Muscle layer of colon (tissue), 2 donors: ENCODE data around the gene STKLD1.
"Not testable (repeated sequence)": the region's sequence is repeated elsewhere in the genome, so short reads cannot be mapped to it uniquely, and the experiment has no call there.

Source experiments
- H3K27ac ChIP-seq: one replicate; pipeline ENCODE4 v1.7.0; 2013; ENCODE audit warnings: low read depth, mild to moderate bottlenecking, low read length, moderate library complexity
- H3K27me3 ChIP-seq, 2 donors: one replicate each; pipeline ENCODE4 v1.7.0; 2013; ENCODE audit warnings: low read length in 2 of 2, mild to moderate bottlenecking in 2 of 2; ENCODE audit not compliant: insufficient read depth in 2 of 2, control insufficient read depth in 1 of 2
- H3K36me3 ChIP-seq: one replicate; pipeline ENCODE4 v1.7.0; 2013; ENCODE audit warnings: mild to moderate bottlenecking, low read length; ENCODE audit not compliant: insufficient read depth
- H3K4me1 ChIP-seq: one replicate; pipeline ENCODE4 v1.7.0; 2013; ENCODE audit warnings: mild to moderate bottlenecking, low read length; ENCODE audit not compliant: insufficient read depth
- H3K4me3 ChIP-seq, 2 donors: one replicate each; pipeline ENCODE4 v1.7.0; 2013; ENCODE audit warnings: low read length in 2 of 2, low read depth in 1 of 2, mild to moderate bottlenecking in 1 of 2, moderate library complexity in 1 of 2
- H3K9ac ChIP-seq: one replicate; pipeline ENCODE4 v1.7.0; 2013; ENCODE audit warnings: low read length
- H3K9me3 ChIP-seq: one replicate; pipeline ENCODE4 v1.7.0; 2013; ENCODE audit warnings: mild to moderate bottlenecking, low read length
- donor health status: abdominal sarcoma.
- donor health status: Adenocarcinoma of cecum.

The STKLD1 gene

DNA sequence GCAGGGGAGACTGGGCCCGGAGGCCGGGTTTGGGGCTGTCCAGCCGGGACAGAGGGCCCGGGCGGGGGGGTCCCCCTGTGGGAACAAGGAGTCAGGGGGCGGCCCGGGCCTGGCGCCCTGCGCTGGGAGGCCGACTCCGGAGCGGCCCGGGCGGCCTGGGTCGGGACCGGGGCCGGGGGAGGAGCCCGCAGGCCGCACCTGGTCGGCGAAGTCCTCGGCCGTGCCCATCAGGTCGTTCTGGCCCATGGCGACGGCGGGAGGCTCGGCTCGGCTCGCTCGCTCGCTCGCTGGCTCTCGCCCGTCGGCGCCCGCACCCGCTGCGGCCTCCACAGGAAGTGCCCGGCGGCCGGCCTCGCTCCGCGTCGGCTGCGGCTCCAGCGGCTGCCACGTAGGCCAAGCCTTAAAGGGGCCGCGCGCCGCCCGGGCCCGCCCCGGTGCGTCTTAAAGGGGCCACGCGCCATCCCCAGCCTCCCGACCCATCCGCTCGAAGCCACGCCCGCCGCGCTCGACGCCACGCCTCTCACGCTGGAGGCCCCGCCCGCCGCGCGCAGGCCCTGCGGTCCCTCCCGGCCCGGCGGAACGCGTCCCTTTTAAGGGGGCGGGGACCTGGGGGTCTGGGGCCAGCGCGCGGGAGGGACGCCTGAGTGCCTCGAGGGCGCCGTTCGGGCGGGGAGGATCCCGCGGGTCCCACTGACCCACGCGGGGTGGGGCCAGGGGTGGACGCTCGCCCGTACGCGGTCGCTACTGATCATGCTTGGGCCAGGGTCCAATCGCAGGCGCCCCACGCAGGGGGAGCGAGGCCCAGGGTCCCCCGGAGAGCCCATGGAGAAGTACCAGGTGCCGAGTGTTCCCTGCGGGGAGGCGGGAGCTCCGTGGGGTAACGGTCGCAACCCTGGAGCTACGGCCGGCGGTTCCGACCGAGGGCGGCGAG, at the start of gene STKLD1, which contains the start of gene SURF4:
STKLD1 (plus strand) TSS at position 643 of the 931 bp plus-strand sequence; CDS start at position 751, 108 bp downstream.
SURF4 (minus strand) TSS at position 337 of the 931 bp plus-strand sequence; CDS start at position 246, 91 bp downstream.
- H3K9me3 ChIP-seq = no peaks in the 10 kb centered on the region
- H3K4me1 ChIP-seq = peaks cover 31% of the 10 kb centered on the region

DNA sequence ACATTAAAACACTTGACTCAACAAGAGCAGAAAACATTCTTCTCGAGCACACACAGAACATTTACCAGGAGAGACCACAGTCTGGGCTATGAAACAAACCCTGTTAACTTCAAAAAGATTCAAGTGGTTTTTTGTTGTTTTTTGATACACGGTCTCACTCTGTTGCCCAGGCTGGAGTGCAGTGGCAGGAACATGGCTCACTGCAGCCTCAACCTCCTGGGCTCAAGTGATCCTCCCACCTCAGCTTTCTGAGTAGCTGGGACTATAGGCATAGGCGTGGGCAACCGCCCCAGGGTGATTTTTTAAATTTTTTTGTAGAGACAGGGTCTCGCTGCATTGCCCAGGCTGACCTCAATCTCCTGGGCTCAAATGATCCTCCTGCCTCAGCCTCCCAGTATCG, 49.1 kb upstream of the STKLD1 start:
- not testable (repeated sequence) for H3K4me1 ChIP-seq, H3K27me3 ChIP-seq, H3K4me3 ChIP-seq, H3K9me3 ChIP-seq, H3K9ac ChIP-seq, H3K27ac ChIP-seq
- peaks cover 20% of the 10 kb centered on the region for H3K36me3 ChIP-seq

More for the DNA sequence above, at the start of gene STKLD1, which contains the start of gene SURF4:
- peaks cover 8% of the 10 kb centered on the region for H3K36me3 ChIP-seq
- peak within 1 kb of the TSS; percentile 86 to 87 for H3K4me3 ChIP-seq
- H3K27me3 ChIP-seq = no peaks in the 10 kb centered on the region
- H3K27ac ChIP-seq = peak within 1 kb of the TSS; percentile 86
- peak within 1 kb of the TSS; percentile 97 for H3K9ac ChIP-seq

DNA sequence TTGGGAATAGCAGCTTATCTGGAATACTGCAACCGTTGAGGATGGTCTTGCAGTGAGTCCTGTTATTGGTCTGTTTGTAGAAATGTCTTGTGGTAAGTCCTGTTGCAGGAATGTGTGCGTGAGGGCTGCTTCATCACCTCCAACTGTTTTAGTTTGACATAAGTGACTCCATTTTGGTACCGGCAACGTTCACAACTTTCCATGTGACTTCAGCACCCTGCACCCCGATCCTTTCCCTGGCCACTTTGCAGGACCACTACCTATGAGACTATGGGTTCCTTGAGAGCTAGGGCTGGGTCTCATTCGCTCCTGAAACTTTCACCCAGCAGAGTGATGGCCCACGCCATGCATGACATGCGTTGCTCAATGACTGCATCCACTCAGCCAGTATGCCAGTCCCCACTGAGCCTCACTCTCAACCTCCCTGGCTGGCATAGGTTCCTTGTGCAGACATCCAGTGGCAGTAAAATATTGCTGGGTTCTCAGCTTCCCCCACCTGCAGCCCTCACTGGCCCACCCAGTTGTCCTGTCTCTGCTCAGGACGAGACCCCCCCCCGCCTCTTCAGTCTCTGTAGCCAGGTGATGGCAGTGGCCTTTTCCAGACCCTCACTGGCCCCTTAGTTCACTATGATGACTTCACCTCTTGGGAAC, 48.2 kb upstream of the STKLD1 start:
- no peaks in the 10 kb centered on the region for H3K4me1 ChIP-seq
- no peaks in the 10 kb centered on the region for H3K27me3 ChIP-seq
- H3K4me3 ChIP-seq = no peak overlapping the region
- no peaks in the 10 kb centered on the region for H3K9me3 ChIP-seq
- H3K27ac ChIP-seq = no peak overlapping the region
- peaks cover 30% of the 10 kb centered on the region for H3K36me3 ChIP-seq
- H3K9ac ChIP-seq = no peak overlapping the region

DNA sequence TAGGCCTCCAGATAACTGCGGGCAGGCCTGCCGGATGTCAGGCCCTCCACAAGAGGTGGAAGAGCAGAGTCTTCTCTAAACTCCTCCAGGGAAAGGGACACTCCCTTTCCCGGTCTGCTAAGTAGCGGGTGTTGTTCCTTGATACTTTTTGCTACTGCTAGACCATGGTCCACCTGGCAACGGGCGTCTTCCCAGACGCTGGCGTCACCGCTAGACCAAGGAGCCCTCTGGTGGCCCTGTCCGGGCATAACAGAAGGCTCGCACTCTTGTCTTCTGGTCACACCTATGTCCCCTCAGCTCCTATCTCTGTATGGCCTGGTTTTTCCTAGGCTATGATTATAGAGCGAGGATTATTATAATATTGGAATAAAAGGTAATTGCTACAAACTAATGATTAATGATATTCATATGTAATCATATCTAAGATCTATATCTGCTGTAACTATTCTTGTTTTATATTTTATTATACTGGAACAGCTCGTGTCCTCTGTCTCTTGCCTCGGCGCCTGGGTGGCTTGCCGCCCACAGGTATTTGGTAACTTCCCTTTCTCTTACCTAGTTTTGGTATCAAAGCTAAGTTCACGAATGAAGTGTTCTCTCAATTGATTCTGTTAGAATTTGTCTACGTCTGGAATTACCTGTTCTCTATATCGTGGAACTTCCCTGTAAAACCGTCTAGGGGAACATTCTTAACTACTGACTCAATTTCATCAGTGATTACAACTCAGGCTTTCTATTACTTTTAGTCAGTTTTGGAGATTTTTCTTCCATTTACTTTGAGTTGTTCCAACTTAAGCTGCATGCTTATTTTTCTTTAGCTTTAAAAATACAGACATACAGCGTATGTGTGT, 46.6 kb upstream of the STKLD1 start:
- Histone ChIP-seq H3K36me3 (peaks cover 45% of the 10 kb centered on the region), H3K4me1 (peaks cover 11% of the 10 kb centered on the region)
- not testable (repeated sequence) for H3K9ac ChIP-seq, H3K27me3 ChIP-seq, H3K9me3 ChIP-seq, H3K27ac ChIP-seq, H3K4me3 ChIP-seq

DNA sequence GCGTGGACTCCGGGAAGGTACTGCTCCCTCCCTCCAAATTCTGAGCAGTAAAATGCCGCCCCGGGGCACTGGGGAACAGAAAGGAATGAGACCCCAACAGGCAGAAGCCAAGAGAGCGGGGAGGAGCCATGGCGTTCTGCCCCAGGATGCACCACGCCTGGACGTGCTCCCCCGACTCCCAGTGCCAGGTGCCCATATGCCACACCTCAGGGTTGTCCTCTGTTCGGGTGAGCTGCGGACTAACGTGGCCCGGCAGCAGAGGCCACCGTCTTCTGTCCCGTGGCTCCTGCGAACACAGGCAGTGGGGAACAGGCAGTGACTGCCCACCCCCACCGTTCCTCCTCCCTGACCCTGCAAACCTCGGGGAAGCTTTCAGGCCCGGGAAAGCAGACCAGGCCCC, 44.9 kb upstream of the STKLD1 start:
- Histone ChIP-seq H3K36me3 (peaks cover 47% of the 10 kb centered on the region), H3K9ac (no peak overlapping the region), H3K27ac (no peak overlapping the region), H3K4me3 (no peak overlapping the region), H3K9me3 (no peaks in the 10 kb centered on the region), H3K4me1 (peaks cover 17% of the 10 kb centered on the region), H3K27me3 (no peaks in the 10 kb centered on the region)

DNA sequence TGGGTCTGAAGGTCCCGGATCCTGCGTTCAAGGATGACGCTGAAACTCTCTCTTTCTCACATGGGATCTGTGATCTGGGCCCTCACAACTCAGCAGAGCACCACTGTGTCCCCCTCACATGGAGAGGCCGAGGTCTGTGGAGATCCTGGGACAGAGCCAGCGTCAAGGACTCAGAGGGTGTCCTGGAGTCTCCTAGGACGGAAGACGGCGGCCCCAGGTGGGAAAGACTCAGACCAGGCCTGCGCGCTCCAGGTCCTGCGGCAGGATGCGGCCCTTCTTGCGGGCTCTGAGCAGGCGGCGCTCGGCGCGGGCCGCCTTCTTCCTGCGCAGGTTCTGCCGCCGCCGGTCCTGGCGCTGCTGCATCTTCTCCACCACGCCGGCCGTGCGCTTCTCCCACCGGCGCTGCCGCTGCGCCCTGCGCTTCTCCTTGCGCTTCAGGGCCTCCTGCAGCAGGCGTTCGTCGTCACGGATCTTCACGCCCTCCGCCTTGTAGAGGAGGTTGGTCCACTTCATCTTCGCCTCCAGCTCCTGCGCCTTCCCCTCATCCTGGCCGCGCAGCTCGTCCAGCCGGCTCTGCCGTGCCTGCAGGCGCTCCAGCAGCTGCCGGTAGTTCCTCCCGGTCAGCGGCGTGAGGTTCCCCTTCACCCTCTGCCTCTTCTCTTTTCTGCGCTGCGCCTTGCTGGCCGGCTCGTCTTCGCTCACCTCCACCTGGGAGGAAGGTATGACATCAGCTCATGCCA, 44.4 kb upstream of the STKLD1 start:
- no peak overlapping the region for H3K9ac ChIP-seq
- peaks cover 47% of the 10 kb centered on the region for H3K36me3 ChIP-seq
- no peaks in the 10 kb centered on the region for H3K9me3 ChIP-seq
- no peak overlapping the region for H3K4me3 ChIP-seq
- H3K27ac ChIP-seq = no peak overlapping the region
- peaks cover 21% of the 10 kb centered on the region for H3K4me1 ChIP-seq
- H3K27me3 ChIP-seq = no peaks in the 10 kb centered on the region

DNA sequence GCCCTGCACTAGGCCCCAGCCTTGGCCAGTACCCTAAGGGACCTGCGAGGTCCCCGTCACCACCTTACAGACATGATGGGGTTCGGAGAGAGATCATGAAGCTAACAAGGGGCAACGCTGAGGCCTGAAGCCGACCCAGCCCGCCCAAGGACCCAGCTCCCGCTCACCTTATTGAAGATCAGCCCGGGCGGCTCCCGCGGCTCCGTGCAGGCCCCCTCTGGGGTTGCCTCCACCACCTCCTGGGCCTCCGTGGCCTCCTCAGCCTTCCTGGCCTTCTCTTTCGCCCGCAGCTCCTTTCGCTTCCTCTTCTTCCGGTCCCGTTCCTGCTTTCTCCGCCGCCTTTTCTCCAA, 43.8 kb upstream of the STKLD1 start:
- Histone ChIP-seq H3K9me3 (no peaks in the 10 kb centered on the region), H3K4me3 (no peak overlapping the region), H3K36me3 (peaks cover 47% of the 10 kb centered on the region), H3K9ac (no peak overlapping the region), H3K27me3 (no peaks in the 10 kb centered on the region), H3K4me1 (peaks cover 21% of the 10 kb centered on the region), H3K27ac (no peak overlapping the region)

DNA sequence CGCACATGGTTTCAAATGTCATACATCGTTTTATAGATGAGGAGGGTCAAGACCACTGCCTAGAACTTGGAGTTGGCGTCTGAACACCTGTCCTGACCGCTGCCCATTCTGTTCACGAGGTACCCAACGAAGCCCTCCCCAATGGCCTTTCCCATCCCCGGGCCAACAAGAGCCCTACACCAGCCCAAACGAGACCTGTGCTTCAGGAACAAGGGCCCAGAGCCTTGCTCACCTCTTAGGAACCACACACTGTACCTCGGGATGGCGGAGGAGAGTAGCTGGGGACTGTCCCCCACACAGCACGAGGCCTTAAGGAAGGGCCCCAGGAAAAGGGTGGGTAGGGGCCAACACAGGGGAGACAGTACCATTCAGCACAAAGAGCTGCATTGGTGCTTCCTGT, 43.2 kb upstream of the STKLD1 start:
- Histone ChIP-seq H3K36me3 (peaks cover 47% of the 10 kb centered on the region), H3K9ac (no peak overlapping the region), H3K27ac (no peak overlapping the region)

DNA sequence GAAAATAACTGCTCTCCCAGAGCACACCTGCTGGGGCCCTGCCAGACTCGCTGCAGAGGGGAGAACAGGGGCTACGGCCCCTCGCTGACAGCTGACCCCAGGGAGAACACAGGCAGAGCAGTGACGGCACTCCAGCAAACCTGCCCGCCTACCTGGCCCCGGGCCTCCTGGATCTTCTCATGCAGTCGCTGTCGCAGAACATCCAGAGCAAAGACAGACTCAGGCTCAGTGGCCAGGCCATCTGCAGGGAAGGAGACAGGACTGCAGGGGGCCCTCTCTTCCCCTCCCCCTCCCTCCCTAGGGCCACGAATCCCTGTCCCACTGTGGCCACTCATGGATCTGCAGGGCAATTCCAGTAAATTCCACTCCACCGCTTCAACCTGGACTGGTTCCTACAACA, 42.6 kb upstream of the STKLD1 start:
- Histone ChIP-seq H3K4me3 (no peak overlapping the region), H3K9ac (no peak overlapping the region), H3K9me3 (no peaks in the 10 kb centered on the region), H3K36me3 (peaks cover 47% of the 10 kb centered on the region), H3K27me3 (no peaks in the 10 kb centered on the region), H3K4me1 (peaks cover 21% of the 10 kb centered on the region), H3K27ac (no peak overlapping the region)

More for the DNA sequence above, 43.2 kb upstream of the STKLD1 start:
- Histone ChIP-seq H3K4me1 (peaks cover 21% of the 10 kb centered on the region), H3K9me3 (no peaks in the 10 kb centered on the region), H3K27me3 (no peaks in the 10 kb centered on the region), H3K4me3 (no peak overlapping the region)

DNA sequence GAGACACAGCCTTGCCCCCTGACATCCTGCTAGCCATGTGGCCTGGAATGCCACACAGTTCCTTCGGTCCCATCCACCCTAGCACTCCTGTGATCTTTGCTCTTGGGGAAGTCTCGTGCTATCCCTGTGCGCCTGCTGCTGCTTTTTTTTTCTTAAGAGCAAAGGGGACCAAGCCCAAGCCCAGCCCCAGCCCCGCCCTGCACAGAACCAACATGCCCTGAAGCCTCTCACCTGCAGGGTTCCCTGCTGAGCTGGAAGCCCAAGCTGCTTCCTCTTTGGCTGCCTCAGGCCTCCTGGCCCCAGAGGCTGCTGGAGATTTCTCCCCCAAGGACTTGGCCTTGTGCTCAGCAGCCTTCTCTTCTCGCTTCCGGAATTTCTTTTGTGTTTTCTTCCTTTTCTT, 42.0 kb upstream of the STKLD1 start:
- no peaks in the 10 kb centered on the region for H3K9me3 ChIP-seq
- peaks cover 21% of the 10 kb centered on the region for H3K4me1 ChIP-seq
- H3K27ac ChIP-seq = no peak overlapping the region
- no peak overlapping the region for H3K4me3 ChIP-seq
- H3K27me3 ChIP-seq = no peaks in the 10 kb centered on the region
- H3K36me3 ChIP-seq = peaks cover 47% of the 10 kb centered on the region
- no peak overlapping the region for H3K9ac ChIP-seq
